Activated naive CD8-positive, alpha-beta T cell treated with anti-CD3 and anti-CD28 coated beads, Interleukin-2, amount 50 U/mL, for 16 hours (primary cell): ENCODE data around the gene BIRC2.

Experiments
- DNase-seq: peaks from one replicate; pipeline ENCODE4 v3.0.0-alpha.2; 2020; ENCODE audit warnings: low read depth, low spot score

The BIRC2 gene

GRCh38 chr11:102401905-102402304 is 54.9 kb downstream of the BIRC2 start:
- no peak for DNase-seq

- no peak for DNase-seq
Observed at GRCh38 chr11:102402548-102402947, 55.5 kb downstream of the BIRC2 start.

GRCh38 chr11:102405501-102405900 is 58.5 kb downstream of the BIRC2 start:
- no peak for DNase-seq

GRCh38 chr11:102406099-102406498 is 59.1 kb downstream of the BIRC2 start:
- no peak for DNase-seq

GRCh38 chr11:102407901-102408300 is 60.9 kb downstream of the BIRC2 start:
- DNase-seq: no peak

GRCh38 chr11:102408339-102408738 is 61.3 kb downstream of the BIRC2 start:
- DNase-seq: no peak

GRCh38 chr11:102410382-102410784 is 63.4 kb downstream of the BIRC2 start:
- no peak for DNase-seq

- DNase-seq: no peak
Observed at GRCh38 chr11:102411142-102411541, 64.1 kb downstream of the BIRC2 start.

GRCh38 chr11:102413497-102413896 is 66.5 kb downstream of the BIRC2 start:
- DNase-seq: no peak

- DNase-seq: no peak
Observed at GRCh38 chr11:102414559-102414958, 67.5 kb downstream of the BIRC2 start.

GRCh38 chr11:102415304-102415916 is 68.4 kb downstream of the BIRC2 start:
- DNase-seq: no peak

GRCh38 chr11:102416976-102417375 is 70.0 kb downstream of the BIRC2 start:
- DNase-seq: no peak

GRCh38 chr11:102419181-102419580 is 72.2 kb downstream of the BIRC2 start:
- DNase-seq: no peak

GRCh38 chr11:102420547-102420946 is 73.5 kb downstream of the BIRC2 start:
- DNase-seq: no peak

GRCh38 chr11:102421261-102421660 is 74.2 kb downstream of the BIRC2 start:
- no peak for DNase-seq

- no peak for DNase-seq
Observed at GRCh38 chr11:102422817-102423712, 76.1 kb downstream of the BIRC2 start.

GRCh38 chr11:102423936-102424335 is 76.9 kb downstream of the BIRC2 start:
- DNase-seq: no peak

- no peak for DNase-seq
Observed at GRCh38 chr11:102426000-102426399, 79.0 kb downstream of the BIRC2 start.

GRCh38 chr11:102426570-102426969 is 79.6 kb downstream of the BIRC2 start:
- no peak for DNase-seq

- DNase-seq: no peak
Observed at GRCh38 chr11:102427068-102427467, 80.1 kb downstream of the BIRC2 start.
